ENCODE data around the gene WDR33.
"Not testable (repeated sequence)": the region's sequence is repeated elsewhere in the genome, so short reads cannot be mapped to it uniquely, and the experiment has no call there.

Gene WDR33

GRCh38 chr2:127790694-127791529 lies 20.1 kb downstream of the WDR33 start:
- H3K4me1 Mint-ChIP-seq = peaks cover 32% of the 10 kb centered on the region
- peaks cover 22% of the 10 kb centered on the region for H3K36me3 Mint-ChIP-seq (ENCODE audit: low read depth)
- peak overlapping the region; percentile 80 for H3K27ac Mint-ChIP-seq
- ATAC-seq (peak; percentile 54), DNase-seq (peak; percentile 14)
- H3K4me3 Mint-ChIP-seq = no peak overlapping the region
- peaks cover 5% of the 10 kb centered on the region for H3K9me3 Mint-ChIP-seq
- no peaks in the 10 kb centered on the region for H3K27me3 Mint-ChIP-seq

- no peak for DNase-seq
- Mint-ChIP-seq H3K4me1 (peaks cover 23% of the 10 kb centered on the region), H3K27me3 (no peaks in the 10 kb centered on the region), H3K9me3 (peaks cover 5% of the 10 kb centered on the region), H3K4me3 (no peak overlapping the region), H3K27ac (peak overlapping the region; percentile 49), H3K36me3 (ENCODE audit: low read depth) (peaks cover 17% of the 10 kb centered on the region)
- ATAC-seq = no peak
These were observed 24.7 kb downstream of the WDR33 start for GRCh38 chr2:127786048-127786809.

GRCh38 chr2:127784965-127785518 lies 25.9 kb downstream of the WDR33 start:
- H3K4me3 Mint-ChIP-seq = no peak overlapping the region
- no peaks in the 10 kb centered on the region for H3K9me3 Mint-ChIP-seq
- no peaks in the 10 kb centered on the region for H3K27me3 Mint-ChIP-seq
- DNase-seq = no peak
- no peak overlapping the region for H3K27ac Mint-ChIP-seq
- H3K36me3 Mint-ChIP-seq (ENCODE audit: low read depth) = peaks cover 14% of the 10 kb centered on the region
- peak; percentile 33 for ATAC-seq
- H3K4me1 Mint-ChIP-seq = peaks cover 17% of the 10 kb centered on the region

GRCh38 chr2:127783101-127783500 lies 27.9 kb downstream of the WDR33 start:
- Mint-ChIP-seq H3K4me3 (no peak overlapping the region), H3K36me3 (ENCODE audit: low read depth) (peaks cover 17% of the 10 kb centered on the region), H3K9me3 (no peaks in the 10 kb centered on the region), H3K27me3 (no peaks in the 10 kb centered on the region), H3K4me1 (peaks cover 27% of the 10 kb centered on the region), H3K27ac (no peak overlapping the region)
- ATAC-seq (no peak), DNase-seq (no peak)

- Mint-ChIP-seq H3K9me3 (no peaks in the 10 kb centered on the region), H3K36me3 (ENCODE audit: low read depth) (peaks cover 13% of the 10 kb centered on the region), H3K27ac (no peak overlapping the region), H3K4me1 (peaks cover 42% of the 10 kb centered on the region), H3K27me3 (no peaks in the 10 kb centered on the region), H3K4me3 (no peak overlapping the region)
- DNase-seq (no peak), ATAC-seq (no peak)
These were observed 32.1 kb downstream of the WDR33 start for GRCh38 chr2:127778850-127779249.

- Mint-ChIP-seq H3K9me3 (no peaks in the 10 kb centered on the region), H3K4me3 (no peak overlapping the region), H3K36me3 (ENCODE audit: low read depth) (peaks cover 13% of the 10 kb centered on the region), H3K27me3 (no peaks in the 10 kb centered on the region), H3K4me1 (peaks cover 44% of the 10 kb centered on the region), H3K27ac (no peak overlapping the region)
- no peak for ATAC-seq
- DNase-seq = no peak
These were observed 32.5 kb downstream of the WDR33 start for GRCh38 chr2:127778447-127778846.

- Mint-ChIP-seq H3K27me3 (no peaks in the 10 kb centered on the region), H3K4me3 (no peak overlapping the region), H3K36me3 (ENCODE audit: low read depth) (peaks cover 8% of the 10 kb centered on the region), H3K9me3 (no peaks in the 10 kb centered on the region), H3K4me1 (peaks cover 51% of the 10 kb centered on the region), H3K27ac (peak overlapping the region; percentile 57)
- DNase-seq (no peak), ATAC-seq (no peak)
These were observed 34.7 kb downstream of the WDR33 start for GRCh38 chr2:127776122-127776780.

GRCh38 chr2:127771756-127772155 lies 39.2 kb downstream of the WDR33 start:
- Mint-ChIP-seq H3K9me3 (no peaks in the 10 kb centered on the region), H3K36me3 (ENCODE audit: low read depth) (peaks cover 20% of the 10 kb centered on the region), H3K27me3 (no peaks in the 10 kb centered on the region), H3K27ac (peak overlapping the region; percentile 42), H3K4me1 (peaks cover 27% of the 10 kb centered on the region), H3K4me3 (no peak overlapping the region)
- DNase-seq (no peak), ATAC-seq (no peak)

GRCh38 chr2:127770973-127771735 lies 39.8 kb downstream of the WDR33 start:
- ATAC-seq (peak; percentile 40), DNase-seq (no peak)
- H3K4me3 Mint-ChIP-seq = no peak overlapping the region
- H3K36me3 Mint-ChIP-seq (ENCODE audit: low read depth) = peaks cover 23% of the 10 kb centered on the region
- no peaks in the 10 kb centered on the region for H3K27me3 Mint-ChIP-seq
- no peak overlapping the region for H3K27ac Mint-ChIP-seq
- H3K4me1 Mint-ChIP-seq = peaks cover 21% of the 10 kb centered on the region
- no peaks in the 10 kb centered on the region for H3K9me3 Mint-ChIP-seq

GRCh38 chr2:127770534-127770933 lies 40.4 kb downstream of the WDR33 start:
- not testable (repeated sequence) for H3K4me3 Mint-ChIP-seq, H3K27me3 Mint-ChIP-seq, H3K9me3 Mint-ChIP-seq, ATAC-seq, DNase-seq, H3K27ac Mint-ChIP-seq
- Mint-ChIP-seq H3K4me1 (peaks cover 15% of the 10 kb centered on the region), H3K36me3 (ENCODE audit: low read depth) (peaks cover 26% of the 10 kb centered on the region)

GRCh38 chr2:127769587-127769986 lies 41.4 kb downstream of the WDR33 start:
- DNase-seq = no peak
- no peaks in the 10 kb centered on the region for H3K9me3 Mint-ChIP-seq
- H3K36me3 Mint-ChIP-seq (ENCODE audit: low read depth) = peaks cover 34% of the 10 kb centered on the region
- H3K27me3 Mint-ChIP-seq = no peaks in the 10 kb centered on the region
- peaks cover 11% of the 10 kb centered on the region for H3K4me1 Mint-ChIP-seq
- H3K4me3 Mint-ChIP-seq = no peak overlapping the region
- no peak for ATAC-seq
- H3K27ac Mint-ChIP-seq = no peak overlapping the region

- ATAC-seq (no peak), DNase-seq (no peak)
- H3K36me3 Mint-ChIP-seq (ENCODE audit: low read depth) = peaks cover 40% of the 10 kb centered on the region
- H3K27ac Mint-ChIP-seq = no peak overlapping the region
- no peak overlapping the region for H3K4me3 Mint-ChIP-seq
- peaks cover 16% of the 10 kb centered on the region for H3K4me1 Mint-ChIP-seq
- no peaks in the 10 kb centered on the region for H3K27me3 Mint-ChIP-seq
- H3K9me3 Mint-ChIP-seq = no peaks in the 10 kb centered on the region
These were observed 42.0 kb downstream of the WDR33 start for GRCh38 chr2:127768775-127769479.

- no peaks in the 10 kb centered on the region for H3K27me3 Mint-ChIP-seq
- no peaks in the 10 kb centered on the region for H3K9me3 Mint-ChIP-seq
- H3K4me1 Mint-ChIP-seq = peaks cover 23% of the 10 kb centered on the region
- no peak overlapping the region for H3K4me3 Mint-ChIP-seq
- H3K36me3 Mint-ChIP-seq (ENCODE audit: low read depth) = peaks cover 63% of the 10 kb centered on the region
- ATAC-seq (peak; percentile 65), DNase-seq (no peak)
- H3K27ac Mint-ChIP-seq = no peak overlapping the region
These were observed 47.2 kb downstream of the WDR33 start for GRCh38 chr2:127763776-127764175.
